ENCODE results near the gene PCDH19.

- no peak for TF ChIP-seq CTCF (IDR thresholded peaks at IDR 0.05; ENCODE audit: poor library complexity, severe bottlenecking)
- TF ChIP-seq EZH2 (IDR thresholded peaks at IDR 0.05; ENCODE audit: borderline replicate concordance, insufficient read depth, low read length, poor library complexity, severe bottlenecking) = no peak
- no peak for TF ChIP-seq MXI1 (conservative IDR thresholded peaks at IDR 0.05; ENCODE audit: poor library complexity, severe bottlenecking)
- TF ChIP-seq POLR2AphosphoS5 (IDR thresholded peaks at IDR 0.05) = no peak
- TF ChIP-seq, protein P1, sequence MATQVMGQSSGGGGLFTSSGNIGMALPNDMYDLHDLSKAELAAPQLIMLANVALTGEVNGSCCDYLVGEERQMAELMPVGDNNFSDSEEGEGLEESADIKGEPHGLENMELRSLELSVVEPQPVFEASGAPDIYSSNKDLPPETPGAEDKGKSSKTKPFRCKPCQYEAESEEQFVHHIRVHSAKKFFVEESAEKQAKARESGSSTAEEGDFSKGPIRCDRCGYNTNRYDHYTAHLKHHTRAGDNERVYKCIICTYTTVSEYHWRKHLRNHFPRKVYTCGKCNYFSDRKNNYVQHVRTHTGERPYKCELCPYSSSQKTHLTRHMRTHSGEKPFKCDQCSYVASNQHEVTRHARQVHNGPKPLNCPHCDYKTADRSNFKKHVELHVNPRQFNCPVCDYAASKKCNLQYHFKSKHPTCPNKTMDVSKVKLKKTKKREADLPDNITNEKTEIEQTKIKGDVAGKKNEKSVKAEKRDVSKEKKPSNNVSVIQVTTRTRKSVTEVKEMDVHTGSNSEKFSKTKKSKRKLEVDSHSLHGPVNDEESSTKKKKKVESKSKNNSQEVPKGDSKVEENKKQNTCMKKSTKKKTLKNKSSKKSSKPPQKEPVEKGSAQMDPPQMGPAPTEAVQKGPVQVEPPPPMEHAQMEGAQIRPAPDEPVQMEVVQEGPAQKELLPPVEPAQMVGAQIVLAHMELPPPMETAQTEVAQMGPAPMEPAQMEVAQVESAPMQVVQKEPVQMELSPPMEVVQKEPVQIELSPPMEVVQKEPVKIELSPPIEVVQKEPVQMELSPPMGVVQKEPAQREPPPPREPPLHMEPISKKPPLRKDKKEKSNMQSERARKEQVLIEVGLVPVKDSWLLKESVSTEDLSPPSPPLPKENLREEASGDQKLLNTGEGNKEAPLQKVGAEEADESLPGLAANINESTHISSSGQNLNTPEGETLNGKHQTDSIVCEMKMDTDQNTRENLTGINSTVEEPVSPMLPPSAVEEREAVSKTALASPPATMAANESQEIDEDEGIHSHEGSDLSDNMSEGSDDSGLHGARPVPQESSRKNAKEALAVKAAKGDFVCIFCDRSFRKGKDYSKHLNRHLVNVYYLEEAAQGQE (IDR thresholded peaks at IDR 0.05; ENCODE audit: borderline replicate concordance) = no peak
- TF ChIP-seq TAF1 (IDR thresholded peaks at IDR 0.05; ENCODE audit: low read depth) = no peak
- no peak for TF ChIP-seq RAD21 (conservative IDR thresholded peaks at IDR 0.05)
- no peak for TF ChIP-seq EP300 (conservative IDR thresholded peaks at IDR 0.05; ENCODE audit: poor library complexity, severe bottlenecking)
- TF ChIP-seq SMC3 (conservative IDR thresholded peaks at IDR 0.05; ENCODE audit: poor library complexity) = no peak
These were observed 146.4 kb downstream of the PCDH19 start for GRCh38 chrX:100263650-100264049.

Data from neural cell (in vitro differentiated cells).